GM12892 (cell line): ENCODE results near the gene CDH13.

Source experiments
- POLR2AphosphoS5 ChIP-seq: IDR thresholded peaks from 2 replicates; pipeline ENCODE4 v1.6.1; 2011; ENCODE audit warnings: low read depth, low read length, control low read depth
- TAF1 ChIP-seq: IDR thresholded peaks from 2 replicates; pipeline ENCODE4 v1.6.1; 2011; ENCODE audit warnings: low read depth, mild to moderate bottlenecking, control low read depth, low read length, borderline replicate concordance

DNA sequence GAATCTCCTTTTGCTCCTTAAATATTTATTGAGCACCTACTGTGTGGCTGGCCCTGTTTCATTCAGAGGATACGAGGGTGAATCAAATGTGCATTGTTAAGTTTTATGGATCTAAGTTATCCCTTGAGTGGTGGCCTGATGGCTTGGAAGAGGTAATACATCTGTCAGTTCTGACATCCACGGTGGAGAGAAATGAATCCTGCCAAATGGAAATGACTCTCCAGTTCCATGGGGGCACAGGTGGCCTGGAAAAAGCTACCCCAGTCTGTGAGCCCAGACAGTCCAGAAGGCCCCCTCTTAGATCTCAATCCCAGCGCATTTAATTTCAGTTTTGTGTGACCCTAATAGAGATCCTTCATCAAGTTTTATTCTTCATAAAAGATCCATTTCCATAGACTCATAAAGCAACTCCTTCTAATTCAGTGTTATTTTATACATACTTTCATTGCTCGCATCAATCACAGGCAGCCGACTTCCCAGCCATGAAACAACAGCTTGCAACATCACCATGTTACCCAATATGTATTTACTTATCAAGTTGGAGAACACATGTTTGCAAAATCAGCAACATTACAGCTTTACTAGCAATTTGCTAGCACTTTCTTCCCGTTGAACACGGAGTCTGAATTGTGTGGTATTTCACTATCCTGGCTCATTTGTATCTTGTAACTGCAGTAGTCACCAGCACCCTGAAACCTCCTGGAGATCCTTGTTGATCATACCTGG lies 846.2 kb downstream of the CDH13 start:
- TF ChIP-seq POLR2AphosphoS5 = no peak
- no peak for TF ChIP-seq TAF1
